SU-DHL-6 (cell line): Measurements from ENCODE around the gene UROC1.

ENCODE experiments used
- H2AFZ ChIP-seq: fragments of 200-600 bp; sonication (generic); 2 replicates; pipeline ENCODE4 v1.6.1; 2014; ENCODE audit warnings: low read depth, mild to moderate bottlenecking, moderate library complexity, mixed read lengths, antibody characterized with exemption, low read length; ENCODE audit not compliant: severe bottlenecking
- H3F3A ChIP-seq: fragments of 200-600 bp; shearing (Covaris generic); 2 replicates; pipeline ENCODE4 v1.6.0; 2016; ENCODE audit warnings: antibody characterized with exemption, mild to moderate bottlenecking; ENCODE audit not compliant: insufficient read depth
- H3K27ac ChIP-seq: fragments of 200-600 bp; sonication (generic); 2 replicates; pipeline ENCODE4 v1.5.1; 2016; ENCODE audit warnings: low read depth, mild to moderate bottlenecking, low read length, moderate library complexity, mixed read lengths
- H3K27me3 ChIP-seq: fragments of 200-600 bp; sonication (generic), shearing (Covaris generic); 2 replicates; pipeline ENCODE4 v1.6.0; 2014; ENCODE audit warnings: mild to moderate bottlenecking, low read length
- H3K36me3 ChIP-seq: fragments of 200-600 bp; sonication (generic); 2 replicates; pipeline ENCODE4 v1.6.1; 2014; ENCODE audit warnings: mild to moderate bottlenecking, low read length, mixed read lengths
- H3K4me2 ChIP-seq: fragments of 300-600, 200-600 bp; shearing (Covaris generic), sonication (generic); 2 replicates; pipeline ENCODE4 v1.6.0; 2014; ENCODE audit warnings: low read length, low read depth, mild to moderate bottlenecking; ENCODE audit not compliant: poor library complexity, severe bottlenecking
- H3K4me3 ChIP-seq: fragments of 200-600 bp; sonication (generic); 2 replicates; pipeline ENCODE4 v1.5.1; 2014; ENCODE audit warnings: antibody characterized with exemption, low read length, mild to moderate bottlenecking, mixed read lengths; ENCODE audit not compliant: insufficient read depth, poor library complexity, severe bottlenecking
- H3K79me2 ChIP-seq: fragments of 200-600 bp; sonication (generic); 2 replicates; pipeline ENCODE4 v1.6.1; 2014; ENCODE audit warnings: mild to moderate bottlenecking, low read length, moderate library complexity; ENCODE audit not compliant: insufficient read depth
- H3K9ac ChIP-seq: fragments of 200-600 bp; sonication (generic); 2 replicates; pipeline ENCODE4 v1.7.0; 2014; ENCODE audit warnings: mild to moderate bottlenecking, low read length
- H3K9me2 ChIP-seq: fragments of 200-600 bp; sonication (generic); replicated peaks from 2 replicates; pipeline ENCODE4 v1.6.1; 2014; ENCODE audit warnings: low read length; ENCODE audit not compliant: insufficient read depth
- H3K9me3 ChIP-seq: fragments of 200-600 bp; sonication (generic); 2 replicates; pipeline ENCODE4 v1.6.1; 2014; ENCODE audit warnings: low read length, mixed read lengths; ENCODE audit not compliant: insufficient read depth
- H4K20me1 ChIP-seq: fragments of 200-600 bp; sonication (generic); 2 replicates; pipeline ENCODE4 v1.6.1; 2014; ENCODE audit warnings: low read depth, mild to moderate bottlenecking, antibody characterized with exemption, low read length, moderate library complexity, mixed read lengths
- EZH2phosphoT487 ChIP-seq: fragments of 200-600 bp; sonication (generic), shearing (Covaris generic); conservative IDR thresholded peaks from 2 replicates; pipeline ENCODE4 v1.6.1; 2018; ENCODE audit warnings: mild to moderate bottlenecking, antibody characterized with exemption, low read length, moderate library complexity, mixed read lengths
- TF ChIP-seq, protein P1 (sequence below): fragments of 200-600 bp; sonication (generic); IDR thresholded peaks from one replicate; pipeline ENCODE4 v1.5.1; 2017; ENCODE audit warnings: antibody characterized with exemption, mild to moderate bottlenecking, low read length, moderate library complexity; ENCODE audit not compliant: insufficient read depth, poor library complexity, severe bottlenecking

UROC1 gene

DNA sequence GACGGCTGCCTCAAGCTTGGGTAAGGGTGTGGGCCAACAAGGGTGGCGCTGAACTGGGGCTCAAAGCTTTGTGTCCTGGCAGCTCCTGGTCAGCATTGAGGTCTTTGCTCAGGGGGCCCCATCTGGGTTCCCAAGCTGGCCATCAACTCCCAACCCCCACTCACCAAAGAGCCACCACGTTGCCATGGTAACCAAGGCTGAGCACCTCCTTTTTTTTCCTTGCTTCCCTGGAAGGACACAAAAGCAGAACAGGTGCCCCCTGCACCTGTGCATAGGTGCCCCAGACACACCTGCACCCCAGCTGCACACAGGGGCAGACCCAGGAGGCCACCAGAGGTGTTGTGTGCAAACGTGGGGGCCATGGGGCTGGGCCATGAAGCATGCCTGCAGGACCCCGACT is 16.5 kb downstream of the UROC1 start:
- Histone ChIP-seq H3K9me2 (no peaks in the 10 kb centered on the region), H3K4me3 (no peak overlapping the region), H2AFZ (no peak overlapping the region), H4K20me1 (no peaks in the 10 kb centered on the region), H3K9ac (no peak overlapping the region), H3K9me3 (no peaks in the 10 kb centered on the region), H3K36me3 (no peaks in the 10 kb centered on the region), H3F3A (no peaks in the 10 kb centered on the region), H3K79me2 (no peaks in the 10 kb centered on the region), H3K27me3 (no peaks in the 10 kb centered on the region), H3K4me2 (no peak overlapping the region), H3K27ac (no peak overlapping the region)
- TF ChIP-seq EZH2phosphoT487, result no peak
- TF ChIP-seq, protein P1, sequence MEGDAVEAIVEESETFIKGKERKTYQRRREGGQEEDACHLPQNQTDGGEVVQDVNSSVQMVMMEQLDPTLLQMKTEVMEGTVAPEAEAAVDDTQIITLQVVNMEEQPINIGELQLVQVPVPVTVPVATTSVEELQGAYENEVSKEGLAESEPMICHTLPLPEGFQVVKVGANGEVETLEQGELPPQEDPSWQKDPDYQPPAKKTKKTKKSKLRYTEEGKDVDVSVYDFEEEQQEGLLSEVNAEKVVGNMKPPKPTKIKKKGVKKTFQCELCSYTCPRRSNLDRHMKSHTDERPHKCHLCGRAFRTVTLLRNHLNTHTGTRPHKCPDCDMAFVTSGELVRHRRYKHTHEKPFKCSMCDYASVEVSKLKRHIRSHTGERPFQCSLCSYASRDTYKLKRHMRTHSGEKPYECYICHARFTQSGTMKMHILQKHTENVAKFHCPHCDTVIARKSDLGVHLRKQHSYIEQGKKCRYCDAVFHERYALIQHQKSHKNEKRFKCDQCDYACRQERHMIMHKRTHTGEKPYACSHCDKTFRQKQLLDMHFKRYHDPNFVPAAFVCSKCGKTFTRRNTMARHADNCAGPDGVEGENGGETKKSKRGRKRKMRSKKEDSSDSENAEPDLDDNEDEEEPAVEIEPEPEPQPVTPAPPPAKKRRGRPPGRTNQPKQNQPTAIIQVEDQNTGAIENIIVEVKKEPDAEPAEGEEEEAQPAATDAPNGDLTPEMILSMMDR, result no peak

DNA sequence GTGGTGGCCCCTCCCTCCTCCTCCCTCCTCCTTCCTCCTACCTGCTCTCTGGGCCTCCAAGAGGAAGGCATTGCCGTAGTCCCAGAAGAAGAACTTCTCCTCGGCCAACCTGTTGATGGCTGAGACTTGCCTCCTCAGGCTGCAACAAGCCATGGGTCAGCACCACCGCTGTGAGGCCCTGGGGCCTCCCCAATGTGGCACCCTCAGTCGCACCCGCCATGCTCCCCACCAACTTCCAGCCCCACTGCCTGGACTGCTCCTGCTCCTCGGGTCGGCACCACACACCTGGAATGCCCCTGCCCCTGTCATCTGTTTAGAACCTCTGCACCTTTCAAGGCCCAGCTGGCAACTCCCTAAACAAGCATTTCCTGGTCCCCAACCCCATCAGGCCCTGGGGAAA is 17.6 kb downstream of the UROC1 start:
- Histone ChIP-seq H3K36me3 (no peaks in the 10 kb centered on the region), H3K9me2 (no peaks in the 10 kb centered on the region), H2AFZ (no peak overlapping the region), H3K27me3 (no peaks in the 10 kb centered on the region), H4K20me1 (no peaks in the 10 kb centered on the region), H3K4me2 (no peak overlapping the region), H3K79me2 (no peaks in the 10 kb centered on the region), H3K9me3 (no peaks in the 10 kb centered on the region), H3K4me3 (no peak overlapping the region), H3K9ac (no peak overlapping the region), H3K27ac (no peak overlapping the region), H3F3A (no peaks in the 10 kb centered on the region)
- no peak for TF ChIP-seq EZH2phosphoT487
- TF ChIP-seq, protein P1, result no peak

DNA sequence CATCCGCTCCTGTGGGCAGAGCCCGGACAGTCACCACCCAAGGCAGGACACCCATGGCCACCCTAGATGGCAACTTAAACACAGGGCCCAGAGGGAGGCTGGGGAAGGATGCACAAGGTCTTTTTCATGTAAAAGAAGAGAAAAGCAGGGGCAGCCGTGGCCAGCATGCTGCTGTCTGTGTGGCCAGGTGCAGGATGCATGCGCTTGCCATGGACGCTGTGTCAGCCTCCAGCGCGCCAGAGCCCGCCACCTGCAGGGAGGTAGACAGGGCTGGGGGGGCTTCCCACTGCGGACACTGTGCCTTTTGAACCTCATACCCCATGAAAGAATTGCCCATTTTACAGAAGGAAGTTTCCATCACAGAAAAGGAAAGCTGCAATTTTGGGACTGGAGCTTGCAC is 18.2 kb downstream of the UROC1 start:
- H3K27ac ChIP-seq, result no peak overlapping the region
- no peak overlapping the region for H2AFZ ChIP-seq

More for the DNA sequence above, 18.2 kb downstream of the UROC1 start:
- Histone ChIP-seq H3K4me3 (no peak overlapping the region), H3K9me3 (no peaks in the 10 kb centered on the region), H3K9ac (no peak overlapping the region), H3F3A (no peaks in the 10 kb centered on the region), H3K27me3 (no peaks in the 10 kb centered on the region), H3K79me2 (no peaks in the 10 kb centered on the region), H3K9me2 (no peaks in the 10 kb centered on the region), H4K20me1 (no peaks in the 10 kb centered on the region), H3K4me2 (no peak overlapping the region), H3K36me3 (no peaks in the 10 kb centered on the region)
- TF ChIP-seq, protein P1, result no peak
- TF ChIP-seq EZH2phosphoT487, result no peak
